Activated naive CD8-positive, alpha-beta T cell treated with anti-CD3 and anti-CD28 coated beads for 36 hours (primary cell): ENCODE data around the gene TEX29. TPM values are rescaled to one million over a fixed set of nuclear protein-coding genes. Genes with fewer than 3 reads are reported as not detected.

Source experiments
- DNase-seq: peaks from one replicate; pipeline ENCODE4 v3.0.0; 2021
- H3K27ac Mint-ChIP-seq: one replicate; pipeline ENCODE4 v1.8.0; 2022; ENCODE audit warnings: mild to moderate bottlenecking, moderate library complexity, mixed read lengths
- H3K27me3 Mint-ChIP-seq: one replicate; pipeline ENCODE4 v1.8.0; 2022; ENCODE audit warnings: mild to moderate bottlenecking, mixed read lengths
- H3K36me3 Mint-ChIP-seq: one replicate; pipeline ENCODE4 v1.8.0; 2021; ENCODE audit warnings: mild to moderate bottlenecking, mixed read lengths
- H3K4me1 Mint-ChIP-seq: one replicate; pipeline ENCODE4 v1.8.0; 2021; ENCODE audit warnings: mixed read lengths
- H3K4me3 Mint-ChIP-seq: one replicate; pipeline ENCODE4 v1.8.0; 2022; ENCODE audit warnings: mild to moderate bottlenecking, moderate library complexity, mixed read lengths
- H3K9me3 Mint-ChIP-seq: one replicate; pipeline ENCODE4 v1.8.0; 2022; ENCODE audit warnings: mixed read lengths
- total RNA-seq, 2 experiments: library from RNA; stranded (reverse); gene quantifications; one replicate each; pipeline ENCODE4 v1.2.3, GENCODE V29; 2021

The TEX29 gene
- under 1 TPM in 1 of 2 experiments, not detected in 1; 0.46 TPM for total RNA-seq

GRCh38 chr13:111319998-111320911, at the start of gene TEX29:
TSS of gene TEX29 (plus strand) at chr13:111320642. CDS start at chr13:111320891, 249 bp downstream.
- no peak within 1 kb of the TSS for H3K27ac Mint-ChIP-seq
- no peaks in the 10 kb centered on the region for H3K36me3 Mint-ChIP-seq
- DNase-seq, result no peak
- no peak within 1 kb of the TSS for H3K4me3 Mint-ChIP-seq
- no peaks in the 10 kb centered on the region for H3K9me3 Mint-ChIP-seq
- no peaks in the 10 kb centered on the region for H3K27me3 Mint-ChIP-seq
- peaks cover 3% of the 10 kb centered on the region for H3K4me1 Mint-ChIP-seq

DNA sequence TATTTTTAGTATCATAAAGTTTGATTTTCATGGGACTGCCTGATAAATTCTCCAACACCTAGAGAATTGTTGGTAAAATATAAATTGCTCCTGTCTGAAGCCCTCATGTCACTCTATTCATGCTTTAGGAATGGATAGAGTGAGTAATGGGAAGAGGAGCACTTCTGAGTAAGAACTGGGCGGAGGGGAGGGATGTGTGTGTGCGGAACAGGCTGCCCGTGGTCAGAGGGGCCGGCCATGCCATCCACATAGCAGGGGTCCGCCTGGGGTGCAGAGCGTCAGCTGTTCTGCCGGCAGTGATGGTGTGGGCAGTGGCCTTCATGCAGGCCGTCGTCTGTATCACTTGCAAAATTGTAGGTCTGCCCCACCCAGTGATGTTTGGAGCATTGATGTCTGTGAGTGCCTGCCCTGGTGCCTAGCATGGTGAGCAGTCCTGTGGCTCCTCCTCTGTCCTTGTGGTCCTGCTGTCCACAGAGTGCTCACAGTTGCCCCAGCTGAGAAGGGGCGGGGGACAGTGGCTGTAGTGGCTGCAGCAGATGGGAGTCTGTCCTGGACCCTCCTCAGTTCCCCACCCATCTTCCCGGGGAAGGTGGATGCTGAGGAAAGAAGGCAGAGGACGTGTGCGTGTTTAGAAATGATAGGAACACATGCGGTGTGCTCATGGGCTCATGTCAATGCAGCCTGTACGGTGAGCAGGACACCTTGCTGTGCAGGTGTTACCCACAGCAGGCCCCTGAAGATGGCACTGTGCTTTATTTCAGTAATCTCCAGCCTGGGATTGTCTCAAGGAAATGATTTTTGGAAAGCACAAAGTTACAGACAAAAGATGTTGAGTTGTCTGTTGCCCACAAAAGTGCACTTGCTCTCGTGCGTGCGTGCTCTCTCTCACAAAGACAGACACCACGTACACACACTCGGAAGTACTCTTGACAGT, 49.4 kb upstream of the TEX29 start:
- no peaks in the 10 kb centered on the region for H3K9me3 Mint-ChIP-seq
- H3K4me3 Mint-ChIP-seq, result no peak overlapping the region
- H3K27ac Mint-ChIP-seq, result no peak overlapping the region
- H3K27me3 Mint-ChIP-seq, result no peaks in the 10 kb centered on the region
- no peak for DNase-seq
- H3K36me3 Mint-ChIP-seq, result peaks cover 11% of the 10 kb centered on the region
- peaks cover 12% of the 10 kb centered on the region for H3K4me1 Mint-ChIP-seq

- H3K4me1 Mint-ChIP-seq, result peaks cover 20% of the 10 kb centered on the region
- no peaks in the 10 kb centered on the region for H3K27me3 Mint-ChIP-seq
- no peak overlapping the region for H3K27ac Mint-ChIP-seq
- H3K36me3 Mint-ChIP-seq, result peaks cover 11% of the 10 kb centered on the region
- DNase-seq, result no peak
- H3K9me3 Mint-ChIP-seq, result no peaks in the 10 kb centered on the region
- no peak overlapping the region for H3K4me3 Mint-ChIP-seq
These were observed 48.3 kb upstream of the TEX29 start for GRCh38 chr13:111272117-111272516.

DNA sequence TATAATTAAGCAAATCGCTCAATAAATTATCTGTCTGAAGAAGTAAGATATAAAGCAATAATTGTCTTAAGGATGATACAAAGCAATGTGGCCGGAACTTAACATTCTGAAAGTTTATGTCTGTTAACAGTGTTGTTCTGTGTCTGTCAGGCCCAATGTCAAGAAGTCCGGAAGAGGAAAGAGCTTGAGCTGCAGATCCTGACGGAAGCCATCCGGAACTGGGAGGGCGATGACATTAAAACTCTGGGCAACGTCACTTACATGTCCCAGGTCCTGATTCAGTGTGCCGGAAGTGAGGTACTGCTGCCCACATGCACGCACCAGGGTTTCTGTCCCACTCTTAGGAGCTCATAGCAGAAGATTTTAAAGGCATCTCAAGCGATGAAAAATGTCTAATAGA, 45.1 kb upstream of the TEX29 start:
- H3K4me1 Mint-ChIP-seq, result peaks cover 21% of the 10 kb centered on the region
- H3K4me3 Mint-ChIP-seq, result no peak overlapping the region
- H3K27me3 Mint-ChIP-seq, result no peaks in the 10 kb centered on the region
- no peak for DNase-seq
- H3K27ac Mint-ChIP-seq, result peak overlapping the region; percentile 62
- peaks cover 21% of the 10 kb centered on the region for H3K36me3 Mint-ChIP-seq
- H3K9me3 Mint-ChIP-seq, result no peaks in the 10 kb centered on the region

- Mint-ChIP-seq H3K9me3 (no peaks in the 10 kb centered on the region), H3K4me1 (peaks cover 21% of the 10 kb centered on the region), H3K36me3 (peaks cover 19% of the 10 kb centered on the region), H3K4me3 (no peak overlapping the region), H3K27ac (peak overlapping the region; percentile 62), H3K27me3 (no peaks in the 10 kb centered on the region)
- DNase-seq, result no peak
These were observed 44.3 kb upstream of the TEX29 start for GRCh38 chr13:111275995-111276618.

GRCh38 chr13:111278258-111278657, 42.2 kb upstream of the TEX29 start:
- no peak overlapping the region for H3K4me3 Mint-ChIP-seq
- H3K4me1 Mint-ChIP-seq, result peaks cover 21% of the 10 kb centered on the region
- H3K27me3 Mint-ChIP-seq, result no peaks in the 10 kb centered on the region
- no peak for DNase-seq
- no peaks in the 10 kb centered on the region for H3K9me3 Mint-ChIP-seq
- H3K27ac Mint-ChIP-seq, result no peak overlapping the region
- H3K36me3 Mint-ChIP-seq, result peaks cover 19% of the 10 kb centered on the region

GRCh38 chr13:111278743-111279652, 41.4 kb upstream of the TEX29 start:
- Mint-ChIP-seq H3K27ac (no peak overlapping the region), H3K4me3 (no peak overlapping the region), H3K4me1 (peaks cover 21% of the 10 kb centered on the region), H3K27me3 (no peaks in the 10 kb centered on the region), H3K9me3 (no peaks in the 10 kb centered on the region), H3K36me3 (peaks cover 26% of the 10 kb centered on the region)
- DNase-seq, result no peak

DNA sequence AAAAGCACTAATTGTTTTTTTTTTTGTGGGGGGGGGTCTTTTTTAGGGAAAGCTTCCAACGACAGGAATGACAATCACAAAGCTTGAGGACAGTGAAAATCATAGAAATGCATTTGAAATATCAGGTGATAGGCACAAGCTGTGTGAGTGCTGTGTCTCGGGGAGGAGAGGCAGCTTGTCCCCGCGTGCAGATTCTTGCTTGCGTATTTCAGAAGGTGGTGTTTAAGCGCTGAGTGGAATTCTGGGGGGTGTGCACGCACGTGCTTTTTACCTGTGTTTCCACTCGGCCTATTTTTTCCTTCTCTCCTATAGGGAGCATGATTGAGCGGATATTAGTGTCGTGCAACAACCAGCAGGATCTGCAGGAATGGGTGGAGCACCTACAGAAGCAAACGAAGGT, 40.2 kb upstream of the TEX29 start:
- Mint-ChIP-seq H3K4me3 (no peak overlapping the region), H3K36me3 (peaks cover 27% of the 10 kb centered on the region)

GRCh38 chr13:111280681-111281585, 39.5 kb upstream of the TEX29 start:
- H3K27me3 Mint-ChIP-seq, result no peaks in the 10 kb centered on the region
- H3K9me3 Mint-ChIP-seq, result no peaks in the 10 kb centered on the region
- peaks cover 24% of the 10 kb centered on the region for H3K36me3 Mint-ChIP-seq
- no peak for DNase-seq
- no peak overlapping the region for H3K27ac Mint-ChIP-seq
- H3K4me1 Mint-ChIP-seq, result peaks cover 11% of the 10 kb centered on the region
- H3K4me3 Mint-ChIP-seq, result no peak overlapping the region

More for the DNA sequence above, 40.2 kb upstream of the TEX29 start:
- H3K27ac Mint-ChIP-seq, result no peak overlapping the region
- H3K4me1 Mint-ChIP-seq, result peaks cover 18% of the 10 kb centered on the region
- no peaks in the 10 kb centered on the region for H3K27me3 Mint-ChIP-seq
- DNase-seq, result no peak
- no peaks in the 10 kb centered on the region for H3K9me3 Mint-ChIP-seq

- Mint-ChIP-seq H3K4me3 (no peak overlapping the region), H3K4me1 (peaks cover 2% of the 10 kb centered on the region), H3K27me3 (no peaks in the 10 kb centered on the region), H3K9me3 (no peaks in the 10 kb centered on the region), H3K27ac (no peak overlapping the region), H3K36me3 (peaks cover 27% of the 10 kb centered on the region)
- no peak for DNase-seq
These were observed 38.6 kb upstream of the TEX29 start for GRCh38 chr13:111281751-111282311.

DNA sequence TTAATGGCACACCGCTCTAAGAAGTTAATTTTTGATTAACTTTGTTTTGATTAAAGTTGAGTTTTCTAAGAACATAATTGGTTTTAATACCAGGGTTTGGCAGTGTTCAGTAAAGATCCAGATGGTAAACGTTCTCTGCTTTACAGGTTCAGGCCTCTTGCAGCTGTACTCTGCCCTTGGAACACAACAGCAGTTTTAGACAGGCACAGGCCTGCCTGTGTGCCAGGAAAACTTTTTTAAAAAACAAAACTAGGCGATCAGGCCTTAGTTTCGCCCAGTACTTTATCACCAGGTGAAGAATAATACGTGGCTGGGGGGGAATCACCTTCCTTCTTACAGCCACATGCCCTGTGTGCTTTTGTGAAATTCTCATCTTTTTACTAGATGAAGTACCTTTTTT, 38.0 kb upstream of the TEX29 start:
- no peak for DNase-seq
- Mint-ChIP-seq H3K4me3 (no peak overlapping the region), H3K9me3 (no peaks in the 10 kb centered on the region), H3K27me3 (no peaks in the 10 kb centered on the region), H3K27ac (no peak overlapping the region), H3K4me1 (peaks cover 2% of the 10 kb centered on the region), H3K36me3 (peaks cover 26% of the 10 kb centered on the region)

GRCh38 chr13:111282997-111283396, 37.4 kb upstream of the TEX29 start:
- peaks cover under 1% of the 10 kb centered on the region for H3K4me1 Mint-ChIP-seq
- H3K36me3 Mint-ChIP-seq, result peaks cover 23% of the 10 kb centered on the region
- H3K27ac Mint-ChIP-seq, result no peak overlapping the region
- no peaks in the 10 kb centered on the region for H3K9me3 Mint-ChIP-seq
- DNase-seq, result no peak
- no peaks in the 10 kb centered on the region for H3K27me3 Mint-ChIP-seq
- H3K4me3 Mint-ChIP-seq, result no peak overlapping the region

DNA sequence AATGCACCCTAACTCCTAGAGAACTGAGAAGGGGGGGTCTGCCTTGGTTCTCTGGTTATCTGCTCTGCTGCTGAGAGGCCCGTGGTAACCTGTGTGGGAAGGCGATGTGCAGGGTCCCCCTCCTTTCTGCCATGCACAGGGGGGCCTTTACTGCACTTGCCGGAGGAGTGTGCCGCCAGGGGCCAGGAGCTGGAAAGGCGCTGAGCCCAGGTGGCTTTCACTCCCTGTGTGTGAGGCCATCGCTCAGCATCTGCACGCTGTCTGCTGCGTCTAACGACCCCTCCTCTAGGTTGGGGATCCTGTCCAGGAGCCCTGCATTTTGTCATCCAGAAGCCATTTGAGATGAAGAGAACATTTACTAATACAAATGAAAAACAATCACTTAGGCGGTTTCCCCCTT, 37.0 kb upstream of the TEX29 start:
- Mint-ChIP-seq H3K27me3 (no peaks in the 10 kb centered on the region), H3K27ac (no peak overlapping the region), H3K4me1 (no peaks in the 10 kb centered on the region), H3K4me3 (no peak overlapping the region), H3K36me3 (peaks cover 22% of the 10 kb centered on the region), H3K9me3 (no peaks in the 10 kb centered on the region)
- no peak for DNase-seq
